HG02610 (cell line): ENCODE measurements around the gene FILIP1.
"Not testable (repeated sequence)": the region's sequence is repeated elsewhere in the genome, so short reads cannot be mapped to it uniquely, and the experiment has no call there.

ENCODE experiments used
- ATAC-seq: cut with Tn5 transposase; IDR thresholded peaks from one replicate; pipeline ENCODE4 v1.9.1; 2021; ENCODE audit warnings: mild to moderate bottlenecking, moderate library complexity; ENCODE audit not compliant: unreplicated experiment

Gene FILIP1

GRCh38 chr6:75422024-75422639, 71.5 kb downstream of the FILIP1 start:
- ATAC-seq: no peak

DNA sequence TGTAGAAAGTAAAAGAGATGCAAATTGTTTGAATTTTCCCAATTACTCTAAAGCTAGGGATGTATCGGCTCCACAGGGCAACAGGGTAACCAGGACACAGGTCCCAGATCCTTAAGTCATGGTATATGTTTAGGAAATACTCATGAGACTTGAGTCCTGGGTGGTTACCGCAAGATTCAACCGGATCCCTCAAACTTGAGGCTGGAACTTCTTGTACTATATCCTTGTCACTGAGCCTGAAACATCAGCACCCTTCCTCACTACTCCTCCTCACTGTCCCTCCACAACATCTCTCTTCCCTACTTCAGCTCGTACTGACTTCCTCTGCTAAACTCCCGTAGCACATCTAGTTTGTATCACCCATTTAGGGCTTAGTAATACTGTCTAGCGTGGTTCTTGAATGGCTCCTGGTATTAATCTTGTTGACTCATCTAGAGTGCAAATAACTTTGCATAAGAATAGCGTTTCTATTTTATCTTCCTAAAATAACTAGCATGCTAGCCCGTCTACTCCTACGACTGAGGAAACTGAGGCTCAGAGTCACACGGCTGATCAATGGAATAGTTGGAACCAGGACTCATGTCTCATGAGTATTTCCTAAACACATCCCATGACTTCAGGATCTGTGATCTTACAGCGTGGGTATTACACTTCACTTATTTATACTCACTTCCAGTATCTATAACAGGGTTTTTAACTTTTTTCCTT, 72.1 kb downstream of the FILIP1 start:
- ATAC-seq: no peak

- no peak for ATAC-seq
These were observed 73.6 kb downstream of the FILIP1 start for GRCh38 chr6:75419980-75420379.

DNA sequence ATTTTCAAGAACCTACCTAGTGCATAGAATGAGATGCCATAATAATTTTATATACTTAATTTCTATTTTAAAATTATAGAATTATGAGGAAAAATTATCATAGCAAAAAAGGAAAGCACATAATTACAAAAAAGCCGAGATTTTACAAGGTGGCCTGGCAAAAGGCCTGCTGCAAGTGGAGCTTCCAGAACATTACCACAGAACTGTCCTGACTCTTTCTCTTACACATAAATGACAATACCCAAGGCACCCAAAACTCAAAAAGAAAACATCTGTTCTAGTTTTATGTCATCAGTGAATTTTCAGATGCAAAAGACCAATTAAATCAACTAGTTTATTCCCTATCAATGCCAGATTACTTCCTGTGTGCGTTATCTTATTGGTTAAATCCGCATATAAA, 74.2 kb downstream of the FILIP1 start:
- no peak for ATAC-seq

DNA sequence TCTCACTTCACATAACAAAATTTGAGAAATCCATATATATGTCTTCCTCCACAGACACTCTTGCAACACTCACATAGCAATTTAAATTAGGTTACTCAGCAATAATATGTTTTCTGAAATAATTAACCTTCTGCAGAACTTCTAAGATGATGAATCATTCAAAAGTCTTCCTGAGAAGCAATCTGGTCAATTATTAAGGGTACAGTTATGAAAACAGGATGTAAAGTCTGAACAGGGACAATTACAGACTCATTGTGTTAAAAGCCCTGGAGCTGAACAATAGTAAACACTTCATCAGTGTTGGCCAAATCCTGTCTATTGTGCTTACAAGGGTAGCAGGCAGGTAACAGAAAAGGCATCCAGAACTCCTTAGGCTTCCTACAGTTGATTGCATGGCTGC, 75.4 kb downstream of the FILIP1 start:
- ATAC-seq: no peak

GRCh38 chr6:75416443-75416842, 77.2 kb downstream of the FILIP1 start:
- no peak for ATAC-seq

DNA sequence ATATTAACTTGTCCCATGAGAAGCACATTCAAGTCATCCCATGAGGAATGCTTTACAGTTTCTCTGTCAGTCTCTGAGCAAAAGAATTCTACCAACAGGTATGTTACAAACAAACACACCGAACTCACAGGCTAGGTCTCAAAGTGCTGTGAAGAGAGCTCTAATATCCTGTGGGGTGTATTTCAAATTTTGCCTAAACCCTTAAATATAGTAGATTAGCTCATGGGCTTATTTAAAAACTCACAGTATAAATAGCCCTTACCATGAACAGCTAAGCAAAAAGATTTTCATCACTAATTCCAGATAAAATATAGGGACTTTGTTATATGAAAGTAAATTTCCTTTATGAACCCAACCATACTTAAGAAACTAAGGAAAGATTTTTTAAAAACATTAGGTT, 77.8 kb downstream of the FILIP1 start:
- ATAC-seq: no peak

DNA sequence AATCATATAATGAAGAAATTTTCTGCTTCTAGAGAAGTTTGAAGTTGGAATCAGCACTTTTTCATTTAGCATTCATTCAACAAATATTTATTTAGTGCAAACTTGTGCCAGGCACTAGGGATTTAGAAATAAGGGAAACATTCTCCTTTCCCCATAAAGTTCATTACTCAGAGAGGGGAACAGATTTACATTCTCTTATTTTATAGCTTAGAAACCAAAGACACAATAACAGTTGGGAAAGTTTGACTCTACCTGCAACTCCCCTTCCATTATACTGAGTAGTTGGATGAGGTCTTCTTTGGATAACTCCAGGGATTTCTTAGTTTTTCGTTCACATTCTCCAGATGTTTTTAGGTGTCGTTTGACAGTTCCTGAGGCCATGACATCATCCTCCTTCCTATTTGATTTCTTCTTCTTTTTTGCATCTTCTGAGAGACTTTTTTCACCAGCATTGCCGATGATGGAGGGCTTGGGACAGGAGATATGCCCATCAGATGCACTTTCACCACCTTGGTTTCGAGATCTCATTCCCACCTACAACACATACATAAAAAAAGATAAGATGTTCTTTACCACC, 79.1 kb downstream of the FILIP1 start:
- ATAC-seq: no peak

- ATAC-seq: no peak
These were observed 80.5 kb downstream of the FILIP1 start for GRCh38 chr6:75412969-75413662.

DNA sequence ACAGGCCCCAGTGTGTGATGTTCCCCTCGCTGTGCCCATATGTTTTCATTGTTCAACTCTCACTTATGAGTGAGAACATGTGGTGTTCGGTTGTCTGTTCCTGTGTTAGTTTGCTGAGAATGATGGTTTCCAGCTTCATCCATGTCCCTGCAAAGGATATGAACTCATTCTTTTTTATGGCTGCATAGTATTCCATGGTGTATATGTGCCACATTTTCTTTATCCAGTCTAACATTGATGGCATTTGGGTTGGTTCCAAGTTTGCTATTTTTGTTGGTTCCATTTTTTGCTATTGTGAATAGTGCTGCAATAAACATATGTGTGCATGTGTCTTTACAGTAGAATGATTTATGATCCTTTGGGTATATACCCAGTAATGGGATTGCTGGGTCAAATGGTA, 83.0 kb downstream of the FILIP1 start:
- ATAC-seq: not testable (repeated sequence)

- no peak for ATAC-seq
These were observed 83.7 kb downstream of the FILIP1 start for GRCh38 chr6:75409928-75410327.

DNA sequence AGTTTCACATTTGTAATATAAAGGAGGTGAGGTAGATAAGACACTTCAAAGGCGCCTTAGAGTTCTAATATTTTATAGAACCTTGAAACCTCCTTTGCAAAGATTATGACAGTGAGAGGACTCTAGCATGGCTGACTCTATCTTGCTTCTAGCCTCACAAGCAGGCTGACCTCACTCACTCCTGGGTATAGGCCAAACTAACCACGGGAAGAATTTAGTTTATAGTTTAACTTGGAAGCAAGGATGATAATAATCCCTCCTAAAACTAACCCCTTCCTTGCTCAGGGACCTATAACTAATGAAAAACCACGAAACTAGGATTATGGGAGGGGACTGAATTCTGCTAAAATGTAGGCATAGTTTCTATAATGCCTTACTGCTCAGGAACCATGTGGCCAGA, 84.3 kb downstream of the FILIP1 start:
- no peak for ATAC-seq

- no peak for ATAC-seq
These were observed 90.0 kb downstream of the FILIP1 start for GRCh38 chr6:75403563-75404080.

GRCh38 chr6:75402296-75402695, 91.3 kb downstream of the FILIP1 start:
- no peak for ATAC-seq

GRCh38 chr6:75397656-75398465, 95.7 kb downstream of the FILIP1 start:
- ATAC-seq: no peak

DNA sequence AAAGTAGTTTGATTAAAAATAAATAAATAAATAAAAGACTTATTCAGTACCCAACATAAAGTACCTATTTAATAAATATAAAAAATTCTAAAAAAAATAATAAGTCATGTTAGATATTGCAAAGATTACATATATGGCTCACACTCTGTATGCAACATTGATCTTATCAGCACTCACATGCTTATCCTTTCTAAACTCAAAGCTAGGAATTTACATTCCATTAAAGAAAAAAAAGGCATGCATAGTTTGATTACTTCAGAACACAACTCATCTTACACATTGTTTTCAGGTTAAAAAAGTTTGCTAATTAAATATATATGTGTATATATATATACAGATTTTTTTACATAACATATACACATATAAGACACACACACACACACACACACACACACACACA, 96.4 kb downstream of the FILIP1 start:
- ATAC-seq: no peak

DNA sequence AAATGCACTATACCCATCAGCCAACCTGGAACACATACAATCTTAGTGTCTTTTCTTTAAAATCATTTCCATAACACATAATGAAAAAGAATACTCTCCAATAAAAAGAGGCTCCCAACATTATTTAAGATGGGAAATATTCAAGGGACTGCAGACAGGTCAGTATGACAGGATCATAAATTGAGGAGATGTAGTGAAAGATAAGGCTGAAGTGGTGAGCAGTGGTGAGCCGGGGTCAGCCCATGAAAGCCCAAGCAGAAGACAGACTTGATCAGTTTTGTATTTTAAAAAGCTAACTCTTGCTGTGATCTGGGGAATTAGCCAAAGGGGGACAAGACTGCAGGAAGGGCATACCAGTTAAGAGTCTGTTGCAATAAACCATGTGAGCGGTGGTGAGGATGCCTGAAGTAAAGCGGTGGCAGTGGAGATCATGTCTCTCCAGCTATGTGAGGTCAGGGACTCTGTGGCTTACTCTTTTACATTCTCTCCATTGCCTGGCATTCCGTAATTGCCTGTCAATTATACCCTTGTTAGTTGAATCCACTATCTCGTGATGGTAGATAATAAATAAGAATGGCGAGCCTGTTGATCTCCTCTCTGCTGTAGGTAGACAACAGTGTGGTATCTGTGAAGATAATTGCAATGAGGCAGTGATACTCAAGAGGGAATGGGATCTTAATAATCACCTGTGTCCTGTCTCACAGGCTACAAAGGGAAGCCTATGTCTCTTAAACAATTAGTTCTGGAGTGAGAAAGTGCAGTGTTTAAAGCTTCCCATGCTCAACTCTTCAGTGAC, 97.4 kb downstream of the FILIP1 start:
- ATAC-seq: no peak

GRCh38 chr6:75393806-75394205, 99.8 kb downstream of the FILIP1 start:
- ATAC-seq: no peak

DNA sequence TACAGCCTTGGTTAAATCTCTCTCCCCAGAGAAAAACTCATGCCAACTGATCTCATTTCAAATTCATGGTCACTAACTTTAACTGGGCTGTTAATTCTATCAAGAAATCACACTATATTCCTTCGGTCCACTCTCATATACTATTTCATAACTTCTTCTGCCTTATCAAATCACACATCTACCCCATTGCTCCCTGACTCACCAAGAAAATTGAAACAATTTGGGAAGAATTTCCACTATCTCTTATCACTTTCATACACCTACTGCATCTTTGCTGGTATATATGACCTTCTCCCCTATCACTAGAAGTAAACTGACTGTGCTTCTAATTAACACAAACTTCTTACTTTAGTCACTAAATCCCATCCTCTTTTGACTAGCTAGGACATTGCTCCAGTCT, 102.3 kb downstream of the FILIP1 start:
- no peak for ATAC-seq
